IMR-90 (cell line): ENCODE results near the gene RGS14.

Experiments used
- BHLHE40 ChIP-seq: fragments of 150-350 bp; IDR thresholded peaks from 2 replicates; pipeline ENCODE4 v1.6.1; 2016; ENCODE audit warnings: mild to moderate bottlenecking, low read depth, low read length
- MAFK ChIP-seq: IDR thresholded peaks from 2 replicates; pipeline ENCODE4 v1.6.1; 2012; ENCODE audit warnings: low read depth, low read length, improper control_type of control experiment
- MAZ ChIP-seq: IDR thresholded peaks from 2 replicates; pipeline ENCODE4 v1.6.1; 2012; ENCODE audit warnings: low read depth, mild to moderate bottlenecking, low read length, improper control_type of control experiment, moderate library complexity, borderline replicate concordance
- MXI1 ChIP-seq: IDR thresholded peaks from 2 replicates; pipeline ENCODE4 v1.6.1; 2012; ENCODE audit warnings: low read depth, mild to moderate bottlenecking, low read length, moderate library complexity, borderline replicate concordance
- NFE2L2 ChIP-seq: fragments of 150-350 bp; IDR thresholded peaks from 2 replicates; pipeline ENCODE4 v1.6.1; 2016; ENCODE audit warnings: low read depth, mild to moderate bottlenecking, low read length
- POLR2A ChIP-seq: IDR thresholded peaks from 2 replicates; pipeline ENCODE4 v1.6.1; 2012; ENCODE audit warnings: mild to moderate bottlenecking, low read depth, low read length
- RAD21 ChIP-seq: IDR thresholded peaks from 2 replicates; pipeline ENCODE4 v1.6.1; 2012; ENCODE audit warnings: low read length, improper control_type of control experiment
- SMC3 ChIP-seq: fragments of 150-350 bp; IDR thresholded peaks from 2 replicates; pipeline ENCODE4 v1.6.1; 2016; ENCODE audit warnings: low read depth, mild to moderate bottlenecking, antibody characterized with exemption, low read length, moderate library complexity
- TF ChIP-seq, protein P1 (sequence below): conservative IDR thresholded peaks from 2 replicates; pipeline ENCODE4 v1.5.1; 2012; ENCODE audit warnings: mild to moderate bottlenecking, low read depth, low read length, improper control_type of control experiment
- TF ChIP-seq, protein P2 (sequence below): fragments of 150-350 bp; IDR thresholded peaks from 2 replicates; pipeline ENCODE4 v1.6.1; 2017; ENCODE audit warnings: mild to moderate bottlenecking, antibody characterized with exemption, low read length, low read depth

DNA sequence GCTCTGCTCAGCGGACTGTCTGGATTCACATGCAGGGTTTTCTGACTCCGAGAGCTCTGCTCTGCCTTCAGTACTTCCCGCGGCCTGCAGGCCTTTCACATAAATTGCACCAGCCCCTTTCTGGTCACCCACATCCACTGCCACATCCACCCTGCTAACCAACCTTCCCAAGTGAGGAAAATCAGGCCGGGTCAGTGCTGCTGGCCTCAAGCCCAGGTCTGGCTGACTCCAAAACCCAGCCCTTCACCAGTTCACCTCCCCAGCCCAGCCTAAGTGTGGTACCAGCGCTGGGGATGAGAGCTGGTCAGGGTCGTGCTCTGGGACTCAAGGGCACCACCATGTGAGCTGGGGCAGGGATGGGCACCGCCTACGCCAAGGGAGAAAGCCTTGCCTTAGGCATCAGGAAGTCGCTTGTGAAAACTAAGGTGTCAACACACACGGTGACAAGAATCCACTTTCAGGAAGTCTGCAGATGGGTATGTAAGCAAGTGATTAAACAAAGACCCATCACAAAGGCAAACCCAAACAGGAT is 18.6 kb upstream of the RGS14 start:
- TF ChIP-seq, protein P1, sequence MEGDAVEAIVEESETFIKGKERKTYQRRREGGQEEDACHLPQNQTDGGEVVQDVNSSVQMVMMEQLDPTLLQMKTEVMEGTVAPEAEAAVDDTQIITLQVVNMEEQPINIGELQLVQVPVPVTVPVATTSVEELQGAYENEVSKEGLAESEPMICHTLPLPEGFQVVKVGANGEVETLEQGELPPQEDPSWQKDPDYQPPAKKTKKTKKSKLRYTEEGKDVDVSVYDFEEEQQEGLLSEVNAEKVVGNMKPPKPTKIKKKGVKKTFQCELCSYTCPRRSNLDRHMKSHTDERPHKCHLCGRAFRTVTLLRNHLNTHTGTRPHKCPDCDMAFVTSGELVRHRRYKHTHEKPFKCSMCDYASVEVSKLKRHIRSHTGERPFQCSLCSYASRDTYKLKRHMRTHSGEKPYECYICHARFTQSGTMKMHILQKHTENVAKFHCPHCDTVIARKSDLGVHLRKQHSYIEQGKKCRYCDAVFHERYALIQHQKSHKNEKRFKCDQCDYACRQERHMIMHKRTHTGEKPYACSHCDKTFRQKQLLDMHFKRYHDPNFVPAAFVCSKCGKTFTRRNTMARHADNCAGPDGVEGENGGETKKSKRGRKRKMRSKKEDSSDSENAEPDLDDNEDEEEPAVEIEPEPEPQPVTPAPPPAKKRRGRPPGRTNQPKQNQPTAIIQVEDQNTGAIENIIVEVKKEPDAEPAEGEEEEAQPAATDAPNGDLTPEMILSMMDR = no peak
- TF ChIP-seq POLR2A (no peak), RAD21 (no peak), MXI1 (no peak), MAFK (no peak), SMC3 (no peak), MAZ (no peak), NFE2L2 (no peak), BHLHE40 (no peak)
- TF ChIP-seq, protein P2, sequence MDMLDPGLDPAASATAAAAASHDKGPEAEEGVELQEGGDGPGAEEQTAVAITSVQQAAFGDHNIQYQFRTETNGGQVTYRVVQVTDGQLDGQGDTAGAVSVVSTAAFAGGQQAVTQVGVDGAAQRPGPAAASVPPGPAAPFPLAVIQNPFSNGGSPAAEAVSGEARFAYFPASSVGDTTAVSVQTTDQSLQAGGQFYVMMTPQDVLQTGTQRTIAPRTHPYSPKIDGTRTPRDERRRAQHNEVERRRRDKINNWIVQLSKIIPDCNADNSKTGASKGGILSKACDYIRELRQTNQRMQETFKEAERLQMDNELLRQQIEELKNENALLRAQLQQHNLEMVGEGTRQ = no peak
